HL-60 (cell line): Measurements from ENCODE around the gene TMEFF2.
"Not testable (repeated sequence)": the region's sequence is repeated elsewhere in the genome, so short reads cannot be mapped to it uniquely, and the experiment has no call there.

ENCODE experiments used
- DNase-seq, 2 experiments: peaks; one replicate each; pipeline ENCODE4 v3.0.0-alpha.2; 2010 to 2020; ENCODE audit warnings: low read depth in 1 of 2, low spot score in 1 of 2
- H3K27ac ChIP-seq: fragments of 250-450 bp; sonication (Bioruptor Pico); replicated peaks from 2 replicates; pipeline ENCODE4 v1.5.1; 2020; ENCODE audit warnings: mild to moderate bottlenecking, moderate library complexity
- H3K27me3 ChIP-seq: fragments of 250-450 bp; sonication (Bioruptor Pico); 2 replicates; pipeline ENCODE4 v1.5.1; 2021; ENCODE audit warnings: mild to moderate bottlenecking, moderate library complexity; ENCODE audit not compliant: insufficient read depth, poor library complexity, severe bottlenecking
- H3K4me3 ChIP-seq: replicated peaks from 2 replicates; pipeline ENCODE4 v1.5.1; 2011; ENCODE audit warnings: mild to moderate bottlenecking, control low read depth, low read length; ENCODE audit not compliant: insufficient read depth
- CTCF ChIP-seq: IDR thresholded peaks from one replicate; pipeline ENCODE4 v1.5.1; 2011; ENCODE audit warnings: low read length, control low read depth, inconsistent platforms; ENCODE audit not compliant: insufficient read depth
- GABPA ChIP-seq: IDR thresholded peaks from 2 replicates; pipeline ENCODE4 v1.6.1; 2012; ENCODE audit warnings: low read depth
- POLR2AphosphoS5 ChIP-seq: IDR thresholded peaks from 2 replicates; pipeline ENCODE4 v1.6.1; 2012; ENCODE audit warnings: low read depth
- REST ChIP-seq: IDR thresholded peaks from 2 replicates; pipeline ENCODE4 v1.6.1; 2012; ENCODE audit warnings: low read depth; ENCODE audit not compliant: insufficient replicate concordance
- SPI1 ChIP-seq: IDR thresholded peaks from 2 replicates; pipeline ENCODE4 v1.6.1; 2012; ENCODE audit warnings: low read depth, mild to moderate bottlenecking, borderline replicate concordance

TMEFF2 gene

GRCh38 chr2:191923652-191923997 lies 271.1 kb downstream of the TMEFF2 start:
- Histone ChIP-seq H3K4me3 (no peak overlapping the region), H3K27ac (no peak overlapping the region), H3K27me3 (peaks cover 5% of the 10 kb centered on the region)
- no peak for TF ChIP-seq POLR2AphosphoS5
- no peak for TF ChIP-seq CTCF
- no peak for TF ChIP-seq GABPA
- TF ChIP-seq SPI1: no peak
- no peak for TF ChIP-seq REST
- no peak for DNase-seq

DNA sequence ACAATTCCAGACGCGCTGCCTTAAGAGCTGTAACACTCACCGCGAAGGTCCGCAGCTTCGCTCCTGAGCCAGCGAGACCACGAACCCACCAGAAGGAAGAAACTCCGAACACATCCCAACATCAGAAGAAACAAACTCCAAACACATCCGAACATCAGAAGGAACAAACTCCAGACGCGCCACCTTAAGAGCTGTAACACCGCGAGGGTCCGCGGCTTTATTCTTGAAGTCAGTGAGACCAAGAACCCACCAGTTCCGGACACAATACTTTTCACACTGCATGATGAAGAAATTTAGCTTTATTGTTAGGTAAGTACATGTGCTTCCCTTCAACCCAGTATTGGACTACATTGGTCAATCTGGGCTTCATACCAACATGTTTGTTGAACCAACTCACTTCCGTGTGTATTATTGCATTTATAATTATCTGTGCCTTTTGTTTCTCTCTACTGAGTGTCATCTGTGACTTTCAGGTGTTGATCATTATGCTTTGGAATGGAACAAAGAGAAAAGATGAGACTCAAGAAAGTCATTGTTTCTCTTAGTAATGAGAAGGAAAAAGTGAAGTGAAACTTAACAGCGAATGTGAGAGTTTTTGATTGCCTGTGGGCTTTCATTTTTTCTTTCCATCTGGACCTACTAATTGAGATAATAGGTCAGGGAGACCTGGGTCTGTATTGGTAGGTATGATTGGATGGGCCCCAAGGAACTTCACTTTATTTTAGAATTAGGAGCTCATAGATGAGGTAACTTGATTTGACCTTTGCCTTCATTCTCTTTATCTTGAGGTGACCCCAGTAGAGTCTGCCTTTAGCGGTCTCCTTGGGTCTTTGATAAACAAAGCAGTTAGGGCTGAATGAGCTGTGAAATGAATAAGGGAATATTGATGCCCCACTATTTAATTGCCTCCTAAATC lies 271.7 kb downstream of the TMEFF2 start:
- Histone ChIP-seq H3K4me3 (no peak overlapping the region), H3K27ac (no peak overlapping the region), H3K27me3 (peaks cover 5% of the 10 kb centered on the region)
- no peak for TF ChIP-seq CTCF
- DNase-seq: no peak

GRCh38 chr2:191921650-191922049 lies 273.1 kb downstream of the TMEFF2 start:
- not testable (repeated sequence) for H3K27me3 ChIP-seq, DNase-seq, H3K27ac ChIP-seq, H3K4me3 ChIP-seq

GRCh38 chr2:191920502-191920901 lies 274.2 kb downstream of the TMEFF2 start:
- Histone ChIP-seq H3K27me3 (no peaks in the 10 kb centered on the region), H3K4me3 (no peak overlapping the region), H3K27ac (no peak overlapping the region)
- no peak for DNase-seq
- TF ChIP-seq CTCF (no peak), GABPA (no peak), REST (no peak), POLR2AphosphoS5 (no peak), SPI1 (no peak)
